Left hindlimb (tissue), 1 donor: ENCODE data around the gene IGDCC3.
"Not testable (repeated sequence)": the region's sequence is repeated elsewhere in the genome, so short reads cannot be mapped to it uniquely, and the experiment has no call there.

ENCODE experiments used
- DNase-seq: peaks from one replicate; pipeline ENCODE4 v3.0.0-alpha.2; 2018

IGDCC3 gene

GRCh38 chr15:65368302-65369211 is 9.2 kb downstream of the IGDCC3 start:
- peak; percentile 70 for DNase-seq

- DNase-seq = no peak
Measured at GRCh38 chr15:65366122-65366892, 11.5 kb downstream of the IGDCC3 start.

GRCh38 chr15:65365229-65365628 is 12.6 kb downstream of the IGDCC3 start:
- no peak for DNase-seq

GRCh38 chr15:65363766-65364165 is 14.0 kb downstream of the IGDCC3 start:
- no peak for DNase-seq

GRCh38 chr15:65363306-65363705 is 14.5 kb downstream of the IGDCC3 start:
- no peak for DNase-seq

- no peak for DNase-seq
Measured at GRCh38 chr15:65362491-65362890, 15.3 kb downstream of the IGDCC3 start.

GRCh38 chr15:65361708-65362459 is 15.9 kb downstream of the IGDCC3 start:
- DNase-seq = no peak

GRCh38 chr15:65360506-65360905 is 17.3 kb downstream of the IGDCC3 start:
- DNase-seq = no peak

- peak; percentile 4 for DNase-seq
Measured at GRCh38 chr15:65355988-65356353, 21.8 kb downstream of the IGDCC3 start.

- peak; percentile 41 for DNase-seq
Measured at GRCh38 chr15:65355173-65355987, 22.4 kb downstream of the IGDCC3 start.

- no peak for DNase-seq
Measured at GRCh38 chr15:65354835-65355172, 23.0 kb downstream of the IGDCC3 start.

- DNase-seq = not testable (repeated sequence)
Measured at GRCh38 chr15:65351972-65352371, 25.8 kb downstream of the IGDCC3 start.

GRCh38 chr15:65349338-65349737 is 28.5 kb downstream of the IGDCC3 start:
- DNase-seq = no peak

- DNase-seq = not testable (repeated sequence)
Measured at GRCh38 chr15:65347756-65348155, 30.0 kb downstream of the IGDCC3 start.

- DNase-seq = no peak
Measured at GRCh38 chr15:65346856-65347598, 30.8 kb downstream of the IGDCC3 start.

- DNase-seq = no peak
Measured at GRCh38 chr15:65344914-65345275, 32.9 kb downstream of the IGDCC3 start.

- no peak for DNase-seq
Measured at GRCh38 chr15:65344214-65344913, 33.4 kb downstream of the IGDCC3 start.

GRCh38 chr15:65343374-65343981 is 34.3 kb downstream of the IGDCC3 start:
- no peak for DNase-seq

- no peak for DNase-seq
Measured at GRCh38 chr15:65342493-65342892, 35.3 kb downstream of the IGDCC3 start.

GRCh38 chr15:65339920-65340319 is 37.9 kb downstream of the IGDCC3 start:
- DNase-seq = no peak

- DNase-seq = no peak
Measured at GRCh38 chr15:65339416-65339815, 38.4 kb downstream of the IGDCC3 start.
